ENCODE data around the gene EMX1.

EMX1 gene

GRCh38 chr2:72926368-72926767 is 9.0 kb downstream of the EMX1 start:
- no peak for DNase-seq

- DNase-seq, result no peak
Observed at GRCh38 chr2:72926811-72927465, 9.6 kb downstream of the EMX1 start.

- DNase-seq, result no peak
Observed at GRCh38 chr2:72927619-72928550, 10.6 kb downstream of the EMX1 start.

- DNase-seq, result no peak
Observed at GRCh38 chr2:72929010-72929409, 11.7 kb downstream of the EMX1 start.

GRCh38 chr2:72931280-72931910 is 14.1 kb downstream of the EMX1 start:
- no peak for DNase-seq

GRCh38 chr2:72932045-72932740 is 14.9 kb downstream of the EMX1 start:
- DNase-seq, result no peak

GRCh38 chr2:72932805-72933204 is 15.5 kb downstream of the EMX1 start:
- DNase-seq, result no peak

GRCh38 chr2:72933207-72933606 is 15.9 kb downstream of the EMX1 start:
- no peak for DNase-seq

GRCh38 chr2:72933646-72934151 is 16.4 kb downstream of the EMX1 start:
- DNase-seq, result no peak

- DNase-seq, result no peak
Observed at GRCh38 chr2:72934683-72935610, 17.6 kb downstream of the EMX1 start.

- no peak for DNase-seq
Observed at GRCh38 chr2:72935611-72935957, 18.3 kb downstream of the EMX1 start.

GRCh38 chr2:72936660-72937355 is 19.5 kb downstream of the EMX1 start:
- DNase-seq, result no peak

- DNase-seq, result no peak
Observed at GRCh38 chr2:72937356-72937669, 20.0 kb downstream of the EMX1 start.

GRCh38 chr2:72938455-72938854 is 21.1 kb downstream of the EMX1 start:
- no peak for DNase-seq

GRCh38 chr2:72940361-72940760 is 23.0 kb downstream of the EMX1 start:
- no peak for DNase-seq

- no peak for DNase-seq
Observed at GRCh38 chr2:72940786-72941185, 23.5 kb downstream of the EMX1 start.

- DNase-seq, result no peak
Observed at GRCh38 chr2:72942293-72942692, 25.0 kb downstream of the EMX1 start.

- DNase-seq, result no peak
Observed at GRCh38 chr2:72942881-72943418, 25.6 kb downstream of the EMX1 start.

GRCh38 chr2:72943540-72944395 is 26.4 kb downstream of the EMX1 start:
- DNase-seq, result no peak
